SU-DHL-6 (cell line): ENCODE results near the gene CIAO2A.

Experiments
- EZH2phosphoT487 ChIP-seq: fragments of 200-600 bp; sonication (generic), shearing (Covaris generic); conservative IDR thresholded peaks from 2 replicates; pipeline ENCODE4 v1.6.1; 2018; ENCODE audit warnings: mild to moderate bottlenecking, antibody characterized with exemption, low read length, moderate library complexity, mixed read lengths
- TF ChIP-seq, protein P1 (sequence below): fragments of 200-600 bp; sonication (generic); IDR thresholded peaks from one replicate; pipeline ENCODE4 v1.5.1; 2017; ENCODE audit warnings: antibody characterized with exemption, mild to moderate bottlenecking, low read length, moderate library complexity; ENCODE audit not compliant: insufficient read depth, poor library complexity, severe bottlenecking

GRCh38 chr15:64052925-64053491 lies 40.6 kb downstream of the CIAO2A start:
- TF ChIP-seq, protein P1, sequence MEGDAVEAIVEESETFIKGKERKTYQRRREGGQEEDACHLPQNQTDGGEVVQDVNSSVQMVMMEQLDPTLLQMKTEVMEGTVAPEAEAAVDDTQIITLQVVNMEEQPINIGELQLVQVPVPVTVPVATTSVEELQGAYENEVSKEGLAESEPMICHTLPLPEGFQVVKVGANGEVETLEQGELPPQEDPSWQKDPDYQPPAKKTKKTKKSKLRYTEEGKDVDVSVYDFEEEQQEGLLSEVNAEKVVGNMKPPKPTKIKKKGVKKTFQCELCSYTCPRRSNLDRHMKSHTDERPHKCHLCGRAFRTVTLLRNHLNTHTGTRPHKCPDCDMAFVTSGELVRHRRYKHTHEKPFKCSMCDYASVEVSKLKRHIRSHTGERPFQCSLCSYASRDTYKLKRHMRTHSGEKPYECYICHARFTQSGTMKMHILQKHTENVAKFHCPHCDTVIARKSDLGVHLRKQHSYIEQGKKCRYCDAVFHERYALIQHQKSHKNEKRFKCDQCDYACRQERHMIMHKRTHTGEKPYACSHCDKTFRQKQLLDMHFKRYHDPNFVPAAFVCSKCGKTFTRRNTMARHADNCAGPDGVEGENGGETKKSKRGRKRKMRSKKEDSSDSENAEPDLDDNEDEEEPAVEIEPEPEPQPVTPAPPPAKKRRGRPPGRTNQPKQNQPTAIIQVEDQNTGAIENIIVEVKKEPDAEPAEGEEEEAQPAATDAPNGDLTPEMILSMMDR = no peak
- TF ChIP-seq EZH2phosphoT487 = no peak
